ENCODE results near the gene CCDC93. TPM values are rescaled to one million over a fixed set of nuclear protein-coding genes. Genes with fewer than 3 reads are reported as not detected.

Gene CCDC93
- polyA plus RNA-seq, 1 donor from 2014 or later: 98.4 TPM

- no peaks in the 10 kb centered on the region for H3F3A ChIP-seq (ENCODE audit: insufficient read depth, low read length, poor library complexity, severe bottlenecking)
Observed at GRCh38 chr2:117952701-117953100, 61.2 kb downstream of the CCDC93 start.

GRCh38 chr2:117952228-117952627, 61.6 kb downstream of the CCDC93 start:
- Histone ChIP-seq H4K20me1 (ENCODE audit: insufficient read depth) (no peaks in the 10 kb centered on the region), H3K27me3 (ENCODE audit: insufficient read depth, low read depth, low read length) (no peaks in the 10 kb centered on the region), H3K36me3 (ENCODE audit: insufficient read depth, low read length) (peaks cover 7% of the 10 kb centered on the region)

More at GRCh38 chr2:117952701-117953100, 61.2 kb downstream of the CCDC93 start:
- Histone ChIP-seq H3K27ac (ENCODE audit: low read length) (no peak overlapping the region), H4K20me1 (ENCODE audit: insufficient read depth) (no peaks in the 10 kb centered on the region), H3K9me3 (ENCODE audit: low read length) (no peaks in the 10 kb centered on the region), H3K9me2 (ENCODE audit: insufficient read depth, low read length) (no peaks in the 10 kb centered on the region), H3K79me2 (replicated peaks; ENCODE audit: insufficient read depth, low read length) (no peaks in the 10 kb centered on the region), H3K4me3 (ENCODE audit: low read length) (no peak overlapping the region), H2AFZ (ENCODE audit: low read depth, low read length) (no peak overlapping the region), H3K36me3 (ENCODE audit: insufficient read depth, low read length) (peaks cover 11% of the 10 kb centered on the region), H3K9ac (ENCODE audit: low read length) (no peak overlapping the region), H3K27me3 (ENCODE audit: insufficient read depth, low read depth, low read length) (no peaks in the 10 kb centered on the region), H3K4me2 (ENCODE audit: low read length) (no peak overlapping the region)
- no peak for TF ChIP-seq SMC3 (conservative IDR thresholded peaks at IDR 0.05; ENCODE audit: poor library complexity)
- no peak for TF ChIP-seq EZH2 (IDR thresholded peaks at IDR 0.05; ENCODE audit: borderline replicate concordance, insufficient read depth, low read length, poor library complexity, severe bottlenecking)
- no peak for TF ChIP-seq CTCF (IDR thresholded peaks at IDR 0.05; ENCODE audit: poor library complexity, severe bottlenecking)
- TF ChIP-seq EP300 (conservative IDR thresholded peaks at IDR 0.05; ENCODE audit: poor library complexity, severe bottlenecking): no peak
- no peak for TF ChIP-seq REST (IDR thresholded peaks at IDR 0.05; ENCODE audit: borderline replicate concordance)
- no peak for TF ChIP-seq RAD21 (conservative IDR thresholded peaks at IDR 0.05)
- no peak for TF ChIP-seq MXI1 (conservative IDR thresholded peaks at IDR 0.05; ENCODE audit: poor library complexity, severe bottlenecking)
- no peak for TF ChIP-seq POLR2AphosphoS5 (IDR thresholded peaks at IDR 0.05)
- TF ChIP-seq TAF1 (IDR thresholded peaks at IDR 0.05; ENCODE audit: low read depth): no peak

More at GRCh38 chr2:117952228-117952627, 61.6 kb downstream of the CCDC93 start:
- H3K9me3 ChIP-seq (ENCODE audit: low read length): no peaks in the 10 kb centered on the region
- H3K4me3 ChIP-seq (ENCODE audit: low read length): no peak overlapping the region
- H2AFZ ChIP-seq (ENCODE audit: low read depth, low read length): no peak overlapping the region
- TF ChIP-seq REST (IDR thresholded peaks at IDR 0.05; ENCODE audit: borderline replicate concordance) (no peak), CTCF (IDR thresholded peaks at IDR 0.05; ENCODE audit: poor library complexity, severe bottlenecking) (no peak), MXI1 (conservative IDR thresholded peaks at IDR 0.05; ENCODE audit: poor library complexity, severe bottlenecking) (no peak), EP300 (conservative IDR thresholded peaks at IDR 0.05; ENCODE audit: poor library complexity, severe bottlenecking) (no peak)
- no peak overlapping the region for H3K27ac ChIP-seq (ENCODE audit: low read length)
- no peak overlapping the region for H3K9ac ChIP-seq (ENCODE audit: low read length)
- no peak overlapping the region for H3K4me2 ChIP-seq (ENCODE audit: low read length)
- H3K9me2 ChIP-seq (ENCODE audit: insufficient read depth, low read length): no peaks in the 10 kb centered on the region
- no peaks in the 10 kb centered on the region for H3F3A ChIP-seq (ENCODE audit: insufficient read depth, low read length, poor library complexity, severe bottlenecking)
- no peaks in the 10 kb centered on the region for H3K79me2 ChIP-seq (replicated peaks; ENCODE audit: insufficient read depth, low read length)

Data from neural cell (in vitro differentiated cells).